ENCODE data around the gene NEAT1. TPM values are rescaled to one million over a fixed set of nuclear protein-coding genes. Genes with fewer than 3 reads are reported as not detected.
A peak's percentile ranks its signal among the peaks of the same experiment; 100 is the strongest.

Gene NEAT1
- total RNA-seq, 4 donors from 2014 or later, result 370 to 782 (median 680) TPM

GRCh38 chr11:65436412-65437032 is 13.9 kb downstream of the NEAT1 start:
- H3K27me3 ChIP-seq, result no peaks in the 10 kb centered on the region
- intact Hi-C loops (cut with DNase I; ENCODE audit: low total_unique reads), result no loop called here
- in situ Hi-C loops (cut with MboI; ENCODE audit: low pct_ligation_motif_present in 1 of 4, low pct_unique_long_range_greater_than_20kb in 1 of 4, low sequenced_read_pairs in 3 of 4), result no loop called here
- peaks cover 0 to 48% (median 18%) of the 10 kb centered on the region in 4 donors for H3K36me3 ChIP-seq
- no peaks in the 10 kb centered on the region for H3K9me3 ChIP-seq
- TF ChIP-seq POLR2A (IDR thresholded peaks at IDR 0.05) (no peak), POLR2AphosphoS5 (IDR thresholded peaks at IDR 0.05) (peak; percentile 59 to 86 (median 65))
- H3K4me3 ChIP-seq, result no peak overlapping the region
- 84 to 90% methylated on average over 4 to 5 of the region's 5 CpGs for WGBS, 2 donors (ENCODE audit: low coverage in 1 of 2)
- peak; percentile 19 for DNase-seq
- peak overlapping the region; percentile 13 to 100 (median 73) for H3K27ac ChIP-seq
- peaks cover 15 to 86% (median 28%) of the 10 kb centered on the region in 4 donors for H3K4me1 ChIP-seq

- Histone ChIP-seq H3K27ac (peak overlapping the region; percentile 7 to 100 (median 72)), H3K4me1 (peaks cover 19 to 85% (median 23%) of the 10 kb centered on the region in 4 donors), H3K36me3 (peaks cover 0 to 48% (median 18%) of the 10 kb centered on the region in 4 donors), H3K27me3 (no peaks in the 10 kb centered on the region), H3K9me3 (no peaks in the 10 kb centered on the region), H3K4me3 (no peak overlapping the region)
- 80 to 81% methylated on average over 9 to 14 of the region's 14 CpGs for WGBS, 2 donors (ENCODE audit: low coverage in 1 of 2)
- in situ Hi-C loops (cut with MboI; ENCODE audit: low pct_ligation_motif_present in 1 of 4, low pct_unique_long_range_greater_than_20kb in 1 of 4, low sequenced_read_pairs in 3 of 4) (no loop called here), intact Hi-C loops (cut with DNase I; ENCODE audit: low total_unique reads) (no loop called here)
- TF ChIP-seq POLR2AphosphoS5 (IDR thresholded peaks at IDR 0.05) (peak; percentile 53 to 80 (median 57)), POLR2A (IDR thresholded peaks at IDR 0.05) (peak; percentile 39), CTCF (IDR thresholded peaks at IDR 0.05) (no peak), EP300 (IDR thresholded peaks at IDR 0.05; ENCODE audit: low read depth) (no peak)
- DNase-seq, result peak; percentile 10
These were observed 15.0 kb downstream of the NEAT1 start for GRCh38 chr11:65437436-65438227.

GRCh38 chr11:65438257-65439151 is 15.9 kb downstream of the NEAT1 start:
- Histone ChIP-seq H3K9me3 (no peaks in the 10 kb centered on the region), H3K27me3 (no peaks in the 10 kb centered on the region), H3K4me3 (no peak overlapping the region), H3K4me1 (peaks cover 16 to 77% (median 21%) of the 10 kb centered on the region in 4 donors), H3K27ac (peak overlapping the region; percentile 45 to 100 (median 74)), H3K36me3 (peaks cover 0 to 49% (median 16%) of the 10 kb centered on the region in 4 donors)
- TF ChIP-seq POLR2AphosphoS5 (IDR thresholded peaks at IDR 0.05) (peak; percentile 43 to 69 (median 66)), CTCF (IDR thresholded peaks at IDR 0.05) (no peak)
- no peak for DNase-seq
- intact Hi-C loops (cut with DNase I; ENCODE audit: low total_unique reads) (no loop called here), in situ Hi-C loops (cut with MboI; ENCODE audit: low pct_ligation_motif_present in 1 of 4, low pct_unique_long_range_greater_than_20kb in 1 of 4, low sequenced_read_pairs in 3 of 4) (no loop called here)
- 84 to 93% methylated on average over 9 of the region's 9 CpGs for WGBS, 2 donors (ENCODE audit: low coverage in 1 of 2)

GRCh38 chr11:65439331-65440181 is 17.0 kb downstream of the NEAT1 start:
- TF ChIP-seq POLR2AphosphoS5 (IDR thresholded peaks at IDR 0.05) (peak; percentile 35 to 61 (median 46)), EP300 (IDR thresholded peaks at IDR 0.05; ENCODE audit: low read depth) (no peak), POLR2A (IDR thresholded peaks at IDR 0.05) (peak; percentile 41)
- Histone ChIP-seq H3K27ac (peak overlapping the region; percentile 45 to 100 (median 63)), H3K4me3 (no peak overlapping the region), H3K27me3 (no peaks in the 10 kb centered on the region), H3K36me3 (peaks cover 0 to 51% (median 15%) of the 10 kb centered on the region in 4 donors), H3K4me1 (peaks cover 11 to 66% (median 21%) of the 10 kb centered on the region in 4 donors), H3K9me3 (no peaks in the 10 kb centered on the region)
- WGBS, 2 donors (ENCODE audit: low coverage in 1 of 2), result 84 to 88% methylated on average over 7 of the region's 7 CpGs
- no peak for DNase-seq
- in situ Hi-C loops (cut with MboI; ENCODE audit: low pct_ligation_motif_present in 1 of 4, low pct_unique_long_range_greater_than_20kb in 1 of 4, low sequenced_read_pairs in 3 of 4) (no loop called here), intact Hi-C loops (cut with DNase I; ENCODE audit: low total_unique reads) (no loop called here)
